ENCODE data around the gene CHN2.
A peak's percentile ranks its signal among the peaks of the same experiment; 100 is the strongest.

Gene CHN2

GRCh38 chr7:29315122-29315891 is 120.7 kb downstream of the CHN2 start:
- DNase-seq: no peak

GRCh38 chr7:29315892-29316270 is 121.3 kb downstream of the CHN2 start:
- no peak for DNase-seq

- DNase-seq: no peak
Observed at GRCh38 chr7:29316926-29317325, 122.4 kb downstream of the CHN2 start.

GRCh38 chr7:29318853-29319718 is 124.5 kb downstream of the CHN2 start:
- DNase-seq: no peak

GRCh38 chr7:29319719-29320521 is 125.3 kb downstream of the CHN2 start:
- DNase-seq: no peak

- DNase-seq: no peak
Observed at GRCh38 chr7:29320577-29320976, 126.0 kb downstream of the CHN2 start.

GRCh38 chr7:29322023-29322712 is 127.6 kb downstream of the CHN2 start:
- DNase-seq: no peak

- DNase-seq: no peak
Observed at GRCh38 chr7:29325476-29325875, 130.9 kb downstream of the CHN2 start.

- no peak for DNase-seq
Observed at GRCh38 chr7:29326864-29327263, 132.3 kb downstream of the CHN2 start.

- DNase-seq: peak; percentile 68
Observed at GRCh38 chr7:29327455-29327854, 132.9 kb downstream of the CHN2 start.

GRCh38 chr7:29328045-29328444 is 133.5 kb downstream of the CHN2 start:
- DNase-seq: no peak

- DNase-seq: no peak
Observed at GRCh38 chr7:29328811-29329210, 134.2 kb downstream of the CHN2 start.

GRCh38 chr7:29329686-29330085 is 135.1 kb downstream of the CHN2 start:
- no peak for DNase-seq

GRCh38 chr7:29330136-29330535 is 135.6 kb downstream of the CHN2 start:
- DNase-seq: no peak

GRCh38 chr7:29331163-29331562 is 136.6 kb downstream of the CHN2 start:
- no peak for DNase-seq

- peak; percentile 97 for DNase-seq
Observed at GRCh38 chr7:29332042-29332811, 137.7 kb downstream of the CHN2 start.

- no peak for DNase-seq
Observed at GRCh38 chr7:29332875-29333855, 138.6 kb downstream of the CHN2 start.

- DNase-seq: no peak
Observed at GRCh38 chr7:29335188-29336083, 140.9 kb downstream of the CHN2 start.

- no peak for DNase-seq
Observed at GRCh38 chr7:29337546-29338116, 143.1 kb downstream of the CHN2 start.

Data from NCI-H1417 treated with DMSO at 0.1 percent for 48 hours (cell line).